ENCODE data around the gene R3HCC1L.

R3HCC1L gene

DNA sequence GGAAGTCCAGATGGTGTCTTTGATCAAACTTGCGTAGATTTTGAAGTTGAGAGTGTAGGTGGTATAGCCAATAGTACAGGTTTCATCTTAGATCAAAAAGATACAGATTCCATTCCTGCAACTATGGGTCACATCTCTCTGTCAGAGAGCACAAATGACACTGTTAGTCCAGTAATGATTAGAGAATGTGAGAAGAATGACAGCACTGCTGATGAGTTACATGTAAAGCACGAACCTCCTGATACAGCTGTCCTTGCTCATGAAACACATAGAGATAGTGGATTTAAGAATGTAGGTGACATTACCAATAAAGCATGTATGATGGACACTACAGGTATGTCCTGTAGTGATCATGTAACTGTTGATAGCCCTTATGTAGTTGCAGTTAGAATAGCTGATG is 74.5 kb downstream of the R3HCC1L start:
- DNase-seq (ENCODE audit: low spot score): no peak
- in situ Hi-C loops (cut with MboI; ENCODE audit: low pct_unique_long_range_greater_than_20kb, low sequenced_read_pairs, unreplicated experiment): no loop called here
- TF ChIP-seq, protein P1, sequence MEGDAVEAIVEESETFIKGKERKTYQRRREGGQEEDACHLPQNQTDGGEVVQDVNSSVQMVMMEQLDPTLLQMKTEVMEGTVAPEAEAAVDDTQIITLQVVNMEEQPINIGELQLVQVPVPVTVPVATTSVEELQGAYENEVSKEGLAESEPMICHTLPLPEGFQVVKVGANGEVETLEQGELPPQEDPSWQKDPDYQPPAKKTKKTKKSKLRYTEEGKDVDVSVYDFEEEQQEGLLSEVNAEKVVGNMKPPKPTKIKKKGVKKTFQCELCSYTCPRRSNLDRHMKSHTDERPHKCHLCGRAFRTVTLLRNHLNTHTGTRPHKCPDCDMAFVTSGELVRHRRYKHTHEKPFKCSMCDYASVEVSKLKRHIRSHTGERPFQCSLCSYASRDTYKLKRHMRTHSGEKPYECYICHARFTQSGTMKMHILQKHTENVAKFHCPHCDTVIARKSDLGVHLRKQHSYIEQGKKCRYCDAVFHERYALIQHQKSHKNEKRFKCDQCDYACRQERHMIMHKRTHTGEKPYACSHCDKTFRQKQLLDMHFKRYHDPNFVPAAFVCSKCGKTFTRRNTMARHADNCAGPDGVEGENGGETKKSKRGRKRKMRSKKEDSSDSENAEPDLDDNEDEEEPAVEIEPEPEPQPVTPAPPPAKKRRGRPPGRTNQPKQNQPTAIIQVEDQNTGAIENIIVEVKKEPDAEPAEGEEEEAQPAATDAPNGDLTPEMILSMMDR (IDR thresholded peaks at IDR 0.05; ENCODE audit: extremely low read depth, insufficient read depth, missing control alignments): no peak

GRCh38 chr10:98209441-98209840 is 75.0 kb downstream of the R3HCC1L start:
- no peak for DNase-seq (ENCODE audit: low spot score)
- TF ChIP-seq, protein P1 (IDR thresholded peaks at IDR 0.05; ENCODE audit: extremely low read depth, insufficient read depth, missing control alignments): no peak
- in situ Hi-C loops (cut with MboI; ENCODE audit: low pct_unique_long_range_greater_than_20kb, low sequenced_read_pairs, unreplicated experiment): no loop called here

GRCh38 chr10:98212196-98212595 is 77.7 kb downstream of the R3HCC1L start:
- DNase-seq (ENCODE audit: low spot score): no peak
- in situ Hi-C loops (cut with MboI; ENCODE audit: low pct_unique_long_range_greater_than_20kb, low sequenced_read_pairs, unreplicated experiment): no loop called here
- TF ChIP-seq, protein P1 (IDR thresholded peaks at IDR 0.05; ENCODE audit: extremely low read depth, insufficient read depth, missing control alignments): no peak

- no peak for DNase-seq (ENCODE audit: low spot score)
- in situ Hi-C loops (cut with MboI; ENCODE audit: low pct_unique_long_range_greater_than_20kb, low sequenced_read_pairs, unreplicated experiment): no loop called here
- TF ChIP-seq, protein P1 (IDR thresholded peaks at IDR 0.05; ENCODE audit: extremely low read depth, insufficient read depth, missing control alignments): no peak
Observed at GRCh38 chr10:98213740-98214139, 79.3 kb downstream of the R3HCC1L start.

DNA sequence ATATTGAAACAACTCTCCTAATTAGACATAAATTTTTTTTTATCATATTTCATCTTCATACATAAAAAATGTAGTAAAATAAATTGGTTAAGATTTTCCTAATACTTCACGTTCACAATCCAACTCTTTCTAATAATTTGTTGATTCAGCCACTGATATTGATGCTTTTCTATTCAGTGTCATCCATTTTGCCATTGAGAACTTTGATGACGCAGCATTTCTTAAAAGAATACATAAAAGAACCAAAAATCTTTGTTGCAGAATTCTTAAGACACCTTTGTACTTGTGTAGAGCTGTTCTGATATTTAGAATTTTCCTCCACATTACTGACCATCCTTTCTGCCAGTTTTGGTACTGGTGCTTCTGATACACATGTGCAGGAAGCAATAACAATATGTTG is 80.9 kb downstream of the R3HCC1L start:
- no peak for DNase-seq (ENCODE audit: low spot score)
- in situ Hi-C loops (cut with MboI; ENCODE audit: low pct_unique_long_range_greater_than_20kb, low sequenced_read_pairs, unreplicated experiment): no loop called here
- TF ChIP-seq, protein P1 (IDR thresholded peaks at IDR 0.05; ENCODE audit: extremely low read depth, insufficient read depth, missing control alignments): no peak

- TF ChIP-seq, protein P1 (IDR thresholded peaks at IDR 0.05; ENCODE audit: extremely low read depth, insufficient read depth, missing control alignments): no peak
- no peak for DNase-seq (ENCODE audit: low spot score)
- in situ Hi-C loops (cut with MboI; ENCODE audit: low pct_unique_long_range_greater_than_20kb, low sequenced_read_pairs, unreplicated experiment): no loop called here
Observed at GRCh38 chr10:98217801-98218200, 83.3 kb downstream of the R3HCC1L start.

DNA sequence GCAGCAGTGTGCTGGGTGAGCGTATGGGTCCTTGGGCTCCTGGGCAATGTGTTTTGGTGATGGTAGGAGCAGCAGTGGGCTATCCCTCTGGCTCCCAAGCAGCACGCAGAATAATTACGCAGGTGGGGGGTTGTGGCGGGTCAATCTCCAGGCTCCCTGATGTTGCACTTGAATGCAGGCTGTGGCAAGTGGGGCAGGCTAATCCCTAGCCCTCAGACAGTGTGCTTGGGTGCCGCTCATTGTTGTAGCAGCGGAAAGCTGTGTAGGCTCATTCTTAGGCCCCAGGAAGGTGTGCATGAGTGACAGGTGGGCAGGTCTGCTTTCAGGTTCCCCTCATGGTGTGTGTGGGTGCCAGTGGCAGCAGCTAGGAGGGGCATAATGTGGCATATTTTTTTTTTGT is 89.4 kb downstream of the R3HCC1L start:
- DNase-seq (ENCODE audit: low spot score): no peak
- TF ChIP-seq, protein P1 (IDR thresholded peaks at IDR 0.05; ENCODE audit: extremely low read depth, insufficient read depth, missing control alignments): no peak
- in situ Hi-C loops (cut with MboI; ENCODE audit: low pct_unique_long_range_greater_than_20kb, low sequenced_read_pairs, unreplicated experiment): no loop called here

Measured in GM13977 (cell line).